GM23338 (cell line): ENCODE measurements around the gene PEX10. TPM values are rescaled to one million over a fixed set of nuclear protein-coding genes. Genes with fewer than 3 reads are reported as not detected.

Experiments used
- ATAC-seq: fragments of 200-7000 bp; cut with Tn5 transposase; 3 replicates; pipeline ENCODE4 v1.9.1; 2020
- DNase-seq: peaks from one replicate; pipeline ENCODE4 v3.0.0-alpha.2; 2015; ENCODE audit warnings: low spot score
- H2AFZ ChIP-seq: fragments of 200-600 bp; sonication (generic); 2 replicates; pipeline ENCODE4 v1.8.0; 2016; ENCODE audit warnings: antibody characterized with exemption, mild to moderate bottlenecking, moderate library complexity
- H3F3A ChIP-seq: fragments of 200-600 bp; sonication (generic); replicated peaks from 2 replicates; pipeline ENCODE4 v1.8.0; 2017; ENCODE audit warnings: antibody characterized with exemption, mixed run types, low read depth
- H3K27ac ChIP-seq: fragments of 200-600 bp; sonication (generic); 2 replicates; pipeline ENCODE4 v1.6.1; 2016; ENCODE audit warnings: low read depth
- H3K27me3 ChIP-seq: fragments of 200-600 bp; sonication (generic); 2 replicates; pipeline ENCODE4 v1.8.0; 2016; ENCODE audit warnings: mild to moderate bottlenecking, mixed run types, moderate library complexity; ENCODE audit not compliant: insufficient read depth
- H3K36me3 ChIP-seq: fragments of 200-600 bp; sonication (generic); 2 replicates; pipeline ENCODE4 v1.8.0; 2016; ENCODE audit warnings: mild to moderate bottlenecking; ENCODE audit not compliant: insufficient read depth
- H3K4me1 ChIP-seq: fragments of 200-600 bp; sonication (generic); 2 replicates; pipeline ENCODE4 v1.8.0; 2016; ENCODE audit warnings: mild to moderate bottlenecking, moderate library complexity; ENCODE audit not compliant: insufficient read depth
- H3K4me2 ChIP-seq: fragments of 200-600 bp; sonication (generic); 2 replicates; pipeline ENCODE4 v1.7.1; 2017; ENCODE audit warnings: mixed run types
- H3K4me3 ChIP-seq: fragments of 200-600 bp; sonication (generic); 2 replicates; pipeline ENCODE4 v1.6.1; 2016; ENCODE audit warnings: mixed run types
- H3K79me2 ChIP-seq: fragments of 200-600 bp; sonication (generic); replicated peaks from 2 replicates; pipeline ENCODE4 v1.8.0; 2017; ENCODE audit warnings: mild to moderate bottlenecking; ENCODE audit not compliant: insufficient read depth
- H3K9me2 ChIP-seq: fragments of 200-600 bp; sonication (generic); 2 replicates; pipeline ENCODE4 v1.8.0; 2017; ENCODE audit not compliant: insufficient read depth
- H4K20me1 ChIP-seq: fragments of 200-600 bp; sonication (generic); replicated peaks from 2 replicates; pipeline ENCODE4 v1.8.0; 2017; ENCODE audit warnings: mild to moderate bottlenecking; ENCODE audit not compliant: insufficient read depth
- H3K27ac Mint-ChIP-seq: 2 replicates; pipeline ENCODE4 v1.8.0; 2020; ENCODE audit warnings: inconsistent platforms, mild to moderate bottlenecking, moderate library complexity, mixed read lengths
- H3K27me3 Mint-ChIP-seq: 3 replicates; pipeline ENCODE4 v1.8.0; 2022; ENCODE audit warnings: low read depth, mild to moderate bottlenecking, moderate library complexity, mixed read lengths, inconsistent platforms; ENCODE audit not compliant: insufficient read depth, poor library complexity
- H3K36me3 Mint-ChIP-seq: 3 replicates; pipeline ENCODE4 v1.8.0; 2021; ENCODE audit warnings: low read depth, mild to moderate bottlenecking, inconsistent platforms, moderate library complexity, mixed read lengths
- H3K4me1 Mint-ChIP-seq: 3 replicates; pipeline ENCODE4 v1.8.0; 2020; ENCODE audit warnings: mild to moderate bottlenecking, inconsistent platforms, mixed read lengths
- H3K4me3 Mint-ChIP-seq: 3 replicates; pipeline ENCODE4 v1.8.0; 2021; ENCODE audit warnings: moderate library complexity, mild to moderate bottlenecking, inconsistent platforms, mixed read lengths
- H3K9me3 Mint-ChIP-seq: 3 replicates; pipeline ENCODE4 v1.8.0; 2020; ENCODE audit warnings: moderate library complexity, mild to moderate bottlenecking, inconsistent platforms, mixed read lengths
- POLR2AphosphoS5 ChIP-seq: IDR thresholded peaks from 2 replicates; pipeline ENCODE4 v1.6.1; 2016; ENCODE audit warnings: antibody characterized with exemption, low read depth
- polyA plus RNA-seq: library from polyadenylated mRNA; unstranded; fragments of >200 nt; fragmentation: Nextera tagmentation; extraction: Ambion mirVana; gene quantifications from 2 replicates; pipeline ENCODE4 v1.2.1, GENCODE V29; 2016
- total RNA-seq: library from RNA; depleted of rRNA; stranded (reverse); fragments of >200 nt; shearing (Covaris generic); gene quantifications from 2 replicates; pipeline ENCODE4 v1.2.3, GENCODE V29; 2014
- TF ChIP-seq, protein P1 (sequence below), 2 experiments: fragments of 200-600 bp in 1 of 2; sonication (generic) in 1 of 2; conservative IDR thresholded peaks; 2 replicates each; pipeline versions ENCODE4 v1.5.1 to v1.6.1; 2016 to 2017; ENCODE audit warnings: antibody characterized with exemption in 2 of 2, low read depth in 2 of 2, mild to moderate bottlenecking in 2 of 2, moderate library complexity in 1 of 2
- TF ChIP-seq, protein P2 (sequence below): fragments of 250-450 bp; sonication (Bioruptor Pico); IDR thresholded peaks from 2 replicates; pipeline ENCODE4 v1.5.0; 2020; ENCODE audit warnings: mild to moderate bottlenecking, moderate library complexity

PEX10 gene
- total and polyA plus RNA-seq, 2 experiments from 2014 or later = 15.0 to 53.9 TPM

DNA sequence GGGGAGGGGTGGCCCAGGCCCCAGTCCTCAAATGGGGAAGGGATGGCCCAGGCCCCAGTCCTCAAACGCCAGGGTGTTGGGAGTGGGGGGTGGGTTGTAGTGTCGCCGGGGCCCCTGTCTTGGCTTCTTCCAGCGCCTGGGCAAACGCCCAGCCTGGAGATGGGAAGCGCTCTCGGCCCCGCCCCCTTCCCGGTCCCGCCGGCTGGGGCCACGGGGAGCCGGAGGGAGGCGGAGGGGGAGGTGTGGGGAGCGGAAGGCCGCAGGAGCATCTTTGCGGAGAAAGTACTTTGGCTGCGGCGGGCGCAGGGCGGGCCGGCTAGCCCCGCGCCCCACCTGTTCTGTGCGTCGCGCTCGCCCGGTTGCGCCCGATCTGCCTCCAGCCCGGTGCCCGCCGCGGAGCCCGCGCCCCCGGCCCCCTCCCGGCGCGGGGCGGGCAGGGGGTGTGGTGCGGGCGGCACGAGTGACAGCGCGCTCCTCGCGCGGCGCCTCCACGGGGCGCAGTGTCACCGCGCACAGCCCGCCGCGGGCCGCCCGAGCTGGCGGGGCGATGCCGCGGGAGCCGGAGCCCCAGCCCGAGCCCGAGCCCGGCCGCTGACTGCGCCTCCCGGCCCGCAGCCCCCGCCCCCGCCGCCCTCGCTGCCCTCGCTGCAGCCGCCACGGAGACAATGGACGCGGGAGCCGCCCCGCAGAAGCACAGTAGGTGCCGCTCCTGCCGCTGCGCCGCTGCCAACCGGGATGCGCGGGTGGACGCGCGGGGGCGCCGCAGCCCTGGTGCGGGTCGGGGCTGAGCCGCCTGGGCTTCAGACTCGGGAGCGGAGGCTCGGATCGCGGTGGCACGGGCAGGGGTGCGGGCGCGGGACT is 31.1 kb upstream of the PEX10 start:
- Histone ChIP-seq H2AFZ (no peak overlapping the region), H3F3A (no peaks in the 10 kb centered on the region), H4K20me1 (no peaks in the 10 kb centered on the region), H3K79me2 (no peaks in the 10 kb centered on the region), H3K27ac (no peak overlapping the region), H3K4me2 (peak overlapping the region; percentile 68; the same call in 1 of the 2 replicates), H3K4me3 (peak overlapping the region; percentile 48; the same call in 1 of the 2 replicates), H3K4me1 (no peaks in the 10 kb centered on the region), H3K27me3 (peaks cover 19% of the 10 kb centered on the region), H3K9me2 (no peaks in the 10 kb centered on the region), H3K36me3 (no peaks in the 10 kb centered on the region)
- Mint-ChIP-seq H3K9me3 (no peaks in the 10 kb centered on the region), H3K27ac (no peak overlapping the region), H3K4me3 (no peak overlapping the region), H3K4me1 (peaks cover 14% of the 10 kb centered on the region), H3K36me3 (no peaks in the 10 kb centered on the region), H3K27me3 (peaks cover 9% of the 10 kb centered on the region)
- no peak for TF ChIP-seq POLR2AphosphoS5
- TF ChIP-seq, protein P1, sequence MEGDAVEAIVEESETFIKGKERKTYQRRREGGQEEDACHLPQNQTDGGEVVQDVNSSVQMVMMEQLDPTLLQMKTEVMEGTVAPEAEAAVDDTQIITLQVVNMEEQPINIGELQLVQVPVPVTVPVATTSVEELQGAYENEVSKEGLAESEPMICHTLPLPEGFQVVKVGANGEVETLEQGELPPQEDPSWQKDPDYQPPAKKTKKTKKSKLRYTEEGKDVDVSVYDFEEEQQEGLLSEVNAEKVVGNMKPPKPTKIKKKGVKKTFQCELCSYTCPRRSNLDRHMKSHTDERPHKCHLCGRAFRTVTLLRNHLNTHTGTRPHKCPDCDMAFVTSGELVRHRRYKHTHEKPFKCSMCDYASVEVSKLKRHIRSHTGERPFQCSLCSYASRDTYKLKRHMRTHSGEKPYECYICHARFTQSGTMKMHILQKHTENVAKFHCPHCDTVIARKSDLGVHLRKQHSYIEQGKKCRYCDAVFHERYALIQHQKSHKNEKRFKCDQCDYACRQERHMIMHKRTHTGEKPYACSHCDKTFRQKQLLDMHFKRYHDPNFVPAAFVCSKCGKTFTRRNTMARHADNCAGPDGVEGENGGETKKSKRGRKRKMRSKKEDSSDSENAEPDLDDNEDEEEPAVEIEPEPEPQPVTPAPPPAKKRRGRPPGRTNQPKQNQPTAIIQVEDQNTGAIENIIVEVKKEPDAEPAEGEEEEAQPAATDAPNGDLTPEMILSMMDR (conservative IDR thresholded peaks at IDR 0.05; ENCODE audit: low read depth in 2 of 2) = peak in 1 of 2 experiments; percentile 72; a peak in 2 of 4 replicates
- ATAC-seq (peak; percentile 27), DNase-seq (peak; percentile 74)

DNA sequence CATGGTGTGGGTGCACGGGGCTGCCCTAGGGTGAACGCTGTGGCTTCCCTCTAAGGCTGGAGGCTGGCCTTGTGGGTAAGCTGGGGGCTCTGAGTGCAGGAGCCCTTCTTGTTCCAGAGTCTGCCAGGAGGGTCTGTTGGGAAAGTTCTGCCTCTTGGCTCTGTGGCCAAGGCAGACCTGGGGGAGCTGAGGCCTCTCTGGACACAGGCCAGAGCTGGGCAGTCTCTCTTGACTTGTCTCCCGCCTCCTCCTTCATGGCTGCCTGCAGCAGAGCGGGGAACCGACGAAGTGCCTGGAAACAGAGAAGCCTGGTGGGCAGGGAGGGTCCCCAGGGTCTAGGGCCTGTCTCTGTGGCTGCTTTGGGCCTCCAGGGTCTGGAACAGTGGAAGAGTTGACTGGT is 30.3 kb upstream of the PEX10 start:
- Histone ChIP-seq H4K20me1 (no peaks in the 10 kb centered on the region), H3K27me3 (peaks cover 19% of the 10 kb centered on the region), H3K4me3 (no peak overlapping the region), H3K79me2 (no peaks in the 10 kb centered on the region), H3K9me2 (no peaks in the 10 kb centered on the region), H3K4me2 (no peak overlapping the region), H3K27ac (no peak overlapping the region), H3F3A (no peaks in the 10 kb centered on the region), H3K4me1 (no peaks in the 10 kb centered on the region), H2AFZ (no peak overlapping the region), H3K36me3 (no peaks in the 10 kb centered on the region)
- Mint-ChIP-seq H3K27me3 (peaks cover 9% of the 10 kb centered on the region), H3K4me1 (peaks cover 8% of the 10 kb centered on the region; the same call in 2 of the 3 replicates), H3K9me3 (no peaks in the 10 kb centered on the region), H3K27ac (no peak overlapping the region), H3K4me3 (no peak overlapping the region), H3K36me3 (no peaks in the 10 kb centered on the region)
- DNase-seq = no peak
- TF ChIP-seq, protein P2, sequence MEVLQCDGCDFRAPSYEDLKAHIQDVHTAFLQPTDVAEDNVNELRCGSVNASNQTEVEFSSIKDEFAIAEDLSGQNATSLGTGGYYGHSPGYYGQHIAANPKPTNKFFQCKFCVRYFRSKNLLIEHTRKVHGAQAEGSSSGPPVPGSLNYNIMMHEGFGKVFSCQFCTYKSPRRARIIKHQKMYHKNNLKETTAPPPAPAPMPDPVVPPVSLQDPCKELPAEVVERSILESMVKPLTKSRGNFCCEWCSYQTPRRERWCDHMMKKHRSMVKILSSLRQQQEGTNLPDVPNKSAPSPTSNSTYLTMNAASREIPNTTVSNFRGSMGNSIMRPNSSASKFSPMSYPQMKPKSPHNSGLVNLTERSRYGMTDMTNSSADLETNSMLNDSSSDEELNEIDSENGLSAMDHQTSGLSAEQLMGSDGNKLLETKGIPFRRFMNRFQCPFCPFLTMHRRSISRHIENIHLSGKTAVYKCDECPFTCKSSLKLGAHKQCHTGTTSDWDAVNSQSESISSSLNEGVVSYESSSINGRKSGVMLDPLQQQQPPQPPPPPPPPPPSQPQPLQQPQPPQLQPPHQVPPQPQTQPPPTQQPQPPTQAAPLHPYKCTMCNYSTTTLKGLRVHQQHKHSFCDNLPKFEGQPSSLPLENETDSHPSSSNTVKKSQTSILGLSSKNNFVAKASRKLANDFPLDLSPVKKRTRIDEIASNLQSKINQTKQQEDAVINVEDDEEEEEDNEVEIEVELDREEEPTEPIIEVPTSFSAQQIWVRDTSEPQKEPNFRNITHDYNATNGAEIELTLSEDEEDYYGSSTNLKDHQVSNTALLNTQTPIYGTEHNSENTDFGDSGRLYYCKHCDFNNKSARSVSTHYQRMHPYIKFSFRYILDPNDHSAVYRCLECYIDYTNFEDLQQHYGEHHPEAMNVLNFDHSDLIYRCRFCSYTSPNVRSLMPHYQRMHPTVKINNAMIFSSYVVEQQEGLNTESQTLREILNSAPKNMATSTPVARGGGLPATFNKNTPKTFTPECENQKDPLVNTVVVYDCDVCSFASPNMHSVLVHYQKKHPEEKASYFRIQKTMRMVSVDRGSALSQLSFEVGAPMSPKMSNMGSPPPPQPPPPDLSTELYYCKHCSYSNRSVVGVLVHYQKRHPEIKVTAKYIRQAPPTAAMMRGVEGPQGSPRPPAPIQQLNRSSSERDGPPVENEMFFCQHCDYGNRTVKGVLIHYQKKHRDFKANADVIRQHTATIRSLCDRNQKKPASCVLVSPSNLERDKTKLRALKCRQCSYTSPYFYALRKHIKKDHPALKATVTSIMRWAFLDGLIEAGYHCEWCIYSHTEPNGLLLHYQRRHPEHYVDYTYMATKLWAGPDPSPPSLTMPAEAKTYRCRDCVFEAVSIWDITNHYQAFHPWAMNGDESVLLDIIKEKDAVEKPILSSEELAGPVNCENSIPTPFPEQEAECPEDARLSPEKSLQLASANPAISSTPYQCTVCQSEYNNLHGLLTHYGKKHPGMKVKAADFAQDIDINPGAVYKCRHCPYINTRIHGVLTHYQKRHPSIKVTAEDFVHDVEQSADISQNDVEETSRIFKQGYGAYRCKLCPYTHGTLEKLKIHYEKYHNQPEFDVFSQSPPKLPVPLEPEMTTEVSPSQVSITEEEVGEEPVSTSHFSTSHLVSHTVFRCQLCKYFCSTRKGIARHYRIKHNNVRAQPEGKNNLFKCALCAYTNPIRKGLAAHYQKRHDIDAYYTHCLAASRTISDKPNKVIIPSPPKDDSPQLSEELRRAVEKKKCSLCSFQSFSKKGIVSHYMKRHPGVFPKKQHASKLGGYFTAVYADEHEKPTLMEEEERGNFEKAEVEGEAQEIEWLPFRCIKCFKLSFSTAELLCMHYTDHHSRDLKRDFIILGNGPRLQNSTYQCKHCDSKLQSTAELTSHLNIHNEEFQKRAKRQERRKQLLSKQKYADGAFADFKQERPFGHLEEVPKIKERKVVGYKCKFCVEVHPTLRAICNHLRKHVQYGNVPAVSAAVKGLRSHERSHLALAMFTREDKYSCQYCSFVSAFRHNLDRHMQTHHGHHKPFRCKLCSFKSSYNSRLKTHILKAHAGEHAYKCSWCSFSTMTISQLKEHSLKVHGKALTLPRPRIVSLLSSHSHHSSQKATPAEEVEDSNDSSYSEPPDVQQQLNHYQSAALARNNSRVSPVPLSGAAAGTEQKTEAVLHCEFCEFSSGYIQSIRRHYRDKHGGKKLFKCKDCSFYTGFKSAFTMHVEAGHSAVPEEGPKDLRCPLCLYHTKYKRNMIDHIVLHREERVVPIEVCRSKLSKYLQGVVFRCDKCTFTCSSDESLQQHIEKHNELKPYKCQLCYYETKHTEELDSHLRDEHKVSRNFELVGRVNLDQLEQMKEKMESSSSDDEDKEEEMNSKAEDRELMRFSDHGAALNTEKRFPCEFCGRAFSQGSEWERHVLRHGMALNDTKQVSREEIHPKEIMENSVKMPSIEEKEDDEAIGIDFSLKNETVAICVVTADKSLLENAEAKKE (CRISPR knock-in tag) = no peak
- TF ChIP-seq, protein P1 (conservative IDR thresholded peaks at IDR 0.05; ENCODE audit: low read depth in 2 of 2) = no peak
- ATAC-seq = no peak
